Aortic smooth muscle cell (primary cell): ENCODE data around the gene KCNQ5. TPM values are rescaled to one million over a fixed set of nuclear protein-coding genes. Genes with fewer than 3 reads are reported as not detected.

Experiments used
- total RNA-seq: library from RNA; depleted of rRNA; stranded (reverse); fragments of >200 nt; gene quantifications from 2 replicates; pipeline ENCODE4 v1.2.3, GENCODE V29; 2014

The KCNQ5 gene
- total RNA-seq = 6.7 and 7.5 TPM in 2 replicates

DNA sequence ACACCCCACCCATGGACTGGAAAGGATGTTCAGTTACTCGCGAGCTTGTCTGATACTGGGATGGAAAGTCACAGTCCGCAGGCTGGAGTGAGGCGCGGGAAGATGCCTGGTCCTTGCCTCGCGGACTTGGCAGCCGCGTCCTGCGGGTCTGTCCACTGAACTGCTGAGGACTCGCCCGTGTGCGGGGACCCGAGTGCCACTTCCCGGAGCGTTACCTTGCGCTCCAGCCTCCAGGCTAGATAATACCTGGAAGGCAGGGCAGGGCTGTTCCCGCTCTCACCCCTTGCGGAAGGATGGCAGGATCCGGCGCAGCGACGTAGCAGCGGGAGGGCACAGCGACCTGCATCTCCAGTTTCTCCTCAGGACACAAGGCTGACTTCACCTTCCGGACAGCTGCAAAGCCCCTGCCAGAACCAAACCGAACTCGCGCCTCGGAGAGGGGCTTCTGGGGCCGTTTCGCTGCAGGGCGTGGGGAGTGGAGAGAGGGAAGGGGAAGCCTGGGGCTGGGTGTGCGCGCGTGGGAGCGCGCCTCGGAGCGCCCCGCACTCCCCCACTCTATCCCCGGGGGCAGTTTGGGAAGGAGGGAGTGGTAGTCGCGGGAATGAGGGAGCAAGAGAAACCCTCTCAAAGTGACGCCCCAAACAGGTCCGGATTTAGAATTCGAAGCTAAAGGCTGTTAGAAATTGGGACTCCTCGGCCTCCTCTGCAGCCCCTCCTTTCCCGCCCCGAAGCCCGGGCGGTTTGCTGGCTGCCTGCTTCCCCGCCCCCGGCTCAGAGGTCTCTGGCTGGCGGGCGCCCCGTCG, at the start of gene KCNQ5:
KCNQ5 (plus strand) TSS at position 774 of the 803 bp plus-strand sequence.

DNA sequence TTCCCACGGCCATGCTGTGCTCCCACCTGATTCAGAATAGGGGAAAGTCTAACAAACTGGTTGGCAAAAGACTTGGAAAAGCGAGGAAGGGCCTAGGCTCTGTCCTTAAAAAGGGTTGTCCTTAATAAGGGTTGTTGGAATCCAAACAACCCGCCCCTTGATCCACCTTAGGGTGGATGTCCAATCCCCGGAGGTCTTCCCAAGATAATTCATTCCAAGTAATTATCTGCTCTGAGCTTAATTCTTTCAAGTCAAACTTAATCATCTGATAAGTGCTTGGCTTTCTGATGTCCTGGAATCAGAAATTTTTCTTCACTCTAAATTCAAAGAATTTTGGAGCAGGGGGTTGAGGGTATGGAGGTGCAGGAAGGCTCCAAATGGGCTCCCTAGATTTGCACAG, 603.5 kb downstream of the KCNQ5 start, which contains the start of gene KHDC1L:
KHDC1L (minus strand) TSS at position 101 of the 400 bp plus-strand sequence; CDS start at position 13, 88 bp downstream.

